DOHH2 (cell line): ENCODE results near the gene ROR1.

Experiments
- CTCF ChIP-seq: fragments of 200-600 bp; sonication (generic); IDR thresholded peaks from one replicate; pipeline ENCODE4 v1.5.1; 2014; ENCODE audit warnings: antibody characterized with exemption, mild to moderate bottlenecking, low read depth, low read length; ENCODE audit not compliant: poor library complexity, severe bottlenecking
- EZH2phosphoT487 ChIP-seq: fragments of 200-600 bp; sonication (generic); IDR thresholded peaks from 2 replicates; pipeline ENCODE4 v1.6.1; 2017; ENCODE audit warnings: borderline replicate concordance, mild to moderate bottlenecking, antibody characterized with exemption, low read length, moderate library complexity, mixed read lengths

GRCh38 chr1:63730211-63730610 lies 43.6 kb upstream of the ROR1 start:
- no peak for TF ChIP-seq CTCF
- no peak for TF ChIP-seq EZH2phosphoT487
